Kidney glomerular epithelial cell (primary cell): ENCODE data around the gene NAP1L3.

ENCODE experiments used
- DNase-seq: peaks from one replicate; lab custom pipeline; 2025; lab: John Stamatoyannopoulos, UW

The NAP1L3 gene, protein sequence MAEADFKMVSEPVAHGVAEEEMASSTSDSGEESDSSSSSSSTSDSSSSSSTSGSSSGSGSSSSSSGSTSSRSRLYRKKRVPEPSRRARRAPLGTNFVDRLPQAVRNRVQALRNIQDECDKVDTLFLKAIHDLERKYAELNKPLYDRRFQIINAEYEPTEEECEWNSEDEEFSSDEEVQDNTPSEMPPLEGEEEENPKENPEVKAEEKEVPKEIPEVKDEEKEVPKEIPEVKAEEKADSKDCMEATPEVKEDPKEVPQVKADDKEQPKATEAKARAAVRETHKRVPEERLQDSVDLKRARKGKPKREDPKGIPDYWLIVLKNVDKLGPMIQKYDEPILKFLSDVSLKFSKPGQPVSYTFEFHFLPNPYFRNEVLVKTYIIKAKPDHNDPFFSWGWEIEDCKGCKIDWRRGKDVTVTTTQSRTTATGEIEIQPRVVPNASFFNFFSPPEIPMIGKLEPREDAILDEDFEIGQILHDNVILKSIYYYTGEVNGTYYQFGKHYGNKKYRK

DNA sequence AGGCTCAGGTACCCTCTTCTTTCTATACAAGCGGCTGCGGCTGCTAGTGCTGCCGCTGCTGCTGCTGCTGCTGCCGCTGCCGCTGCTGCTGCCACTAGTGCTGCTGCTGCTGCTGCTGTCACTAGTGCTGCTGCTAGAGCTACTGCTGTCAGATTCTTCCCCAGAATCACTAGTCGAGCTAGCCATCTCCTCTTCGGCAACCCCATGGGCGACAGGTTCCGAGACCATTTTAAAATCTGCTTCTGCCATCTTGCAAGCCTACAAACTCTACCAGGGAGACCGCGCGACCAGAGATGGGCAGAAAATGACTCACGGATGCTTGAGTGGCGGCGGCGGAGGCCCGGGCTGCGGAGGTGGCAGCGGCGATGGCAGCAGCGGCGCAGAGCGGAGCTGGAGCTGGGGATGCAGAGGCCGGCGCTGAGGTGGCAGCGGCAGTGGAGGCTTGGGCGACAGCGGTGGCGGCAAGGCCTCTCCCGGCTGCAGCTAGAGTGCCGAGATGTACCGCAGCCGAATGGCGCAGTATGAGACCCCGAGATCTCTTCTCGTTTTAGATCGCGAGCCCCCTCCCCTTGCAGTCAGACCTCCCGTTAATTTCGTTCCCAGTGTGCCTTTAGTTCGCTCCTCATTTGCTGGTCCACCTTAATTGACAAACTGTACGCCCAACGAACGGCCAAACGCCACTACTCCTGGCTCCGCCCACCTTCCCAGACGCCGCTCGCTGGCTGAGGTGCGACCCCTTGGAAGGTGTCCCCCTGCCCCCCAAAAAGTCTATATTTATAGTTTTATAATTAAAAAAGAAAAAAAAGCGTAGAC lies at the start of gene NAP1L3:
NAP1L3 (minus strand) TSS at position 523 of the 813 bp plus-strand sequence; CDS start at position 249, 274 bp downstream.
- DNase-seq: peak; percentile 68

DNA sequence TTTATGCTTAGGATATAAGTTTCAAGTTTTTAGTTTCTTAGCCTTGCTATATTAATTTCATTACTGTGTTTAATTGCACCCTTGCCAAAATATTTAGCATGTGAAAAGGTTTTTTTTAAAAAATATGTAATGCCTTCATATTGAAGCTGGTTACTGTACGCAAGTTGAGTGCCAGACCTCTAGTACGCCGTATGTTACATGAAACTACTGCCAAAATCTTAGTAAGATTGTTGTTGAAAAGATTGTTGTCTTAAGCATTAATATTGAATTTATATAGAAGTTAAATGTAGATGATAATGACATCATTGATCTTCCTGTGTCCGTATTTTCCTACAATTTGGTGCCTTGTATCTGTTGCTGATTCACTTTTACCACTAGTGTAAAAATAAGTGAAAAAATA lies 37.7 kb upstream of the NAP1L3 start:
- DNase-seq: no peak

DNA sequence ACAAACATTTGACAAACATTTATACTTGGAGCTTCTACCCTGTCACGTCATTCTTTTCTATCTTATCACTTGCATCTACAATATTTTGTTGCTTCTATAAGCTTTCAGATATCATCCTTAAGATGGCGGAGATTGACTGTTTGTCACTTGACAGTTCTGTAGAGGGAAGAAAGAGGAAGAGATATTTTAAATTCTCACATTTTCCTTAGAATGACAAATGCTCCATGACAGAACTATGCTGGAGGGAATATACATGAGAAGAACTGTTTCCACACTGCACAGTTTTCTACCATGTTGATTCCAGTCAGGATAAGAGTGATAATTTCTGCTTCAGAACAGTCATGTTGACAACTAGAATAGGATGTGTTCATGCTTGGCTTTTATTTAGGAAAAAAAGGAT lies 30.3 kb upstream of the NAP1L3 start:
- no peak for DNase-seq

DNA sequence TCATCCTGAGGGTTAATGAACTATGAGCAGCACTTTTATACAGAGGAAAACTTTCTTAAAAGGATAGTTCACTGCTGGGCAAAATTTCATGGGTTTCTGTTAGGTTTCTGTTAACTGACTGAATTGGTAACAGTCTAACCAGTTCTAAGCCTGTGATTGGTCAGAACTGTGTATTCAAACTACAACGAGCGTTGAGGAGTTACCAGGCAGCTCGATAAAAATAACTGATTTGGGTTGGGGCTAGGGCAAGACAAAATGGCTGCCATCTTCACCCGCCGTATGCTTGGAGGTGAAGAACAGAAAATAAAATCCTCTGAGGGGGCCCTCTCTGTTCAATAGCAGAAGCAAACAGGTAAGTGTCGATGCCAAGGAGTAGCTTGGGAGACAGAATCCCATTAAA lies 22.6 kb upstream of the NAP1L3 start:
- DNase-seq: no peak

DNA sequence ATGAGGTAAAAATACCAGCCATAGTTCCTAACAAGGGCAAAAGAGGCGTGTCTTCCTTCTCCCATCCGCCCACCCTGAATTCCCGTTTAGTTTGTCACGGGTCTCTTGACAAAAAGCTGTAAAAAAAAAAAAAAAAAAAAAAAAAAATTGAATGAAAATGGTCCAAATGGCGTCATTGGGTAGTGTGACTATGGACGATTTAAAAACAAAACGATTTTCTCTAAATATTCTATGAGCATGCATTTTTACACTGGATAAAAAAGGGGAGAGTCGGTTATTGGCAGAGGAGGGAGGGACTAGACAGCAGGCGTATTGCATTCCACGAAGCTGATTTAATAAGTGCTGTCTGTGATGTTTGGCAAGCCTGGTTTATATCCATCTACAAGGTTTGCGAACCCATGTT lies 492 bp upstream of the NAP1L3 start, which contains the start of gene FAM133A:
FAM133A (plus strand) TSS at position 338 of the 403 bp plus-strand sequence. CDS start 35,214 bp downstream, outside the sequence.
- peak; percentile 10 for DNase-seq

DNA sequence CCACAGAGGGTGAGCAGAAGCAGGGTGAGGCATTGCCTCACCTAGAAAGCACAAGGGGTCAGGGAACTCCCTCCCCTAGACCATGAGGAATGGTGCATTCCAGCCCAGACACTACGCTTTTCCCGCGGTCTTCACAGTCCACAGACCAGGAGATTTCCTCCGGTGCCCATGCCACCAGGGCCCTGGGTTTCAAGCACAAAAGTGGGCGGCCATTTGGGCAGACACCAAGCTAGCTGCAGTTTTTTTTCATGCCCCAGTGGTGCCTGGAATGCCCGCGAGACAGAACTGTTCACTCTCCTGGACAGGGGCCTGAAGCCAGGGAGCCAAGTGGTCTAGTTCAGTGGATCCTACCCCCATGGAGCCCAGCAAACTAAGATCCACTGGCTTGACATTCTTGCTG lies 12.8 kb downstream of the NAP1L3 start:
- no peak for DNase-seq

DNA sequence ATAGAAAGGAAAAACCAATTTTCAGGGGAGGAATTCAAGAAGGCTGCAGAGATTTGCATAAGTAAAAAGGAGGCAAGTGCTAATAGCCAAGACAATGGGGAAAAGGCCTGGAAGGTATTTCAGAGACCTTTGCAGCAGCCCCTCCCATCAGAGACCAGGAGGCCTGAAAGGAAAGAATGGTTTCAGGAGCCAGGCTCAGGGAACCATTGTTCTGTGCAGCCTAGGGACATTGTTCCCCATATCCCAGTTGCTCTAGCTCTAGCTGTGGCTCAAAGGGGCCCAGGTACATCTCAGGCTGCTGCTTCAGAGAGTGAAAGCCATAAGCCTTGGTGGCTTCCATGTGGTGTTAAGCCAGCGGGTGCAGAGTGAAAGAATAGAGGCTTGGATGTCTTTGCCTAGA lies 24.0 kb downstream of the NAP1L3 start:
- DNase-seq: no peak

DNA sequence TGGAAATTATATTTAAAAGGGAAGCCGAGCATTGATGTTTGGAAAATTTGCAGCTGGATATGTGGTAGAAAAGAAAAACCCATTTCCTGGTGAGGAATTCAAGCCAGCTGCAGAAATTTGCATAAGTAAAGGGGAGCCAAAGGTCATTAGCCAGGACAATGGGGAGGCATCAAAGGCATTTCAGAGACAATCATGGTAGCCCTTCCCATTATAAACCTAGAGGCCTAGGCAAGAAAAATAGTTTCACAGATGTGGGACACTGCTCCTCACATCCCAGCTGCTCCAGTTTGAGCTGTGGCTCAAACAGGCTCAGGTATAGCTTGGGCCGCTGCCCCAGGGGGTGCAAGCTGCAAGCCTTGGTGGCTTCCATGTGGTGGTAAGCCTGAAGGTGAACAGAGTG lies 35.8 kb downstream of the NAP1L3 start:
- no peak for DNase-seq
